ENCODE data around the gene SPARCL1.

The SPARCL1 gene

GRCh38 chr4:87510747-87511146 lies 18.4 kb downstream of the SPARCL1 start:
- TF ChIP-seq CTCF (IDR thresholded peaks at IDR 0.05; ENCODE audit: insufficient read depth, low read length, poor library complexity, severe bottlenecking), result no peak
- no peak for DNase-seq (ENCODE audit: extremely low read depth, insufficient read length)
- Histone ChIP-seq H3K36me3 (ENCODE audit: control insufficient read depth, insufficient read depth, low read length) (no peaks in the 10 kb centered on the region), H3K27me3 (replicated peaks; ENCODE audit: control insufficient read depth, insufficient read depth, low read length) (no peaks in the 10 kb centered on the region), H3K4me3 (replicated peaks; ENCODE audit: low read depth, low read length) (no peak overlapping the region)

- H3K27me3 ChIP-seq (replicated peaks; ENCODE audit: control insufficient read depth, insufficient read depth, low read length), result no peaks in the 10 kb centered on the region
These were observed 22.0 kb downstream of the SPARCL1 start for GRCh38 chr4:87506974-87507701.

GRCh38 chr4:87505862-87506261 lies 23.3 kb downstream of the SPARCL1 start:
- Histone ChIP-seq H3K36me3 (ENCODE audit: control insufficient read depth, insufficient read depth, low read length) (no peaks in the 10 kb centered on the region), H3K4me3 (replicated peaks; ENCODE audit: low read depth, low read length) (no peak overlapping the region), H3K27me3 (replicated peaks; ENCODE audit: control insufficient read depth, insufficient read depth, low read length) (no peaks in the 10 kb centered on the region)
- TF ChIP-seq CTCF (IDR thresholded peaks at IDR 0.05; ENCODE audit: insufficient read depth, low read length, poor library complexity, severe bottlenecking), result peak; percentile 35
- DNase-seq (ENCODE audit: extremely low read depth, insufficient read length), result no peak

More at GRCh38 chr4:87506974-87507701, 22.0 kb downstream of the SPARCL1 start:
- H3K4me3 ChIP-seq (replicated peaks; ENCODE audit: low read depth, low read length), result no peak overlapping the region
- TF ChIP-seq CTCF (IDR thresholded peaks at IDR 0.05; ENCODE audit: insufficient read depth, low read length, poor library complexity, severe bottlenecking), result no peak
- no peaks in the 10 kb centered on the region for H3K36me3 ChIP-seq (ENCODE audit: control insufficient read depth, insufficient read depth, low read length)
- DNase-seq (ENCODE audit: extremely low read depth, insufficient read length), result no peak

- no peak for TF ChIP-seq CTCF (IDR thresholded peaks at IDR 0.05; ENCODE audit: insufficient read depth, low read length, poor library complexity, severe bottlenecking)
- H3K27me3 ChIP-seq (replicated peaks; ENCODE audit: control insufficient read depth, insufficient read depth, low read length), result no peaks in the 10 kb centered on the region
- no peaks in the 10 kb centered on the region for H3K36me3 ChIP-seq (ENCODE audit: control insufficient read depth, insufficient read depth, low read length)
- DNase-seq (ENCODE audit: extremely low read depth, insufficient read length), result no peak
- no peak overlapping the region for H3K4me3 ChIP-seq (replicated peaks; ENCODE audit: low read depth, low read length)
These were observed 26.5 kb downstream of the SPARCL1 start for GRCh38 chr4:87502580-87503238.

- TF ChIP-seq CTCF (IDR thresholded peaks at IDR 0.05; ENCODE audit: insufficient read depth, low read length, poor library complexity, severe bottlenecking), result no peak
- DNase-seq (ENCODE audit: extremely low read depth, insufficient read length), result no peak
- Histone ChIP-seq H3K27me3 (replicated peaks; ENCODE audit: control insufficient read depth, insufficient read depth, low read length) (no peaks in the 10 kb centered on the region), H3K4me3 (replicated peaks; ENCODE audit: low read depth, low read length) (no peak overlapping the region), H3K36me3 (ENCODE audit: control insufficient read depth, insufficient read depth, low read length) (no peaks in the 10 kb centered on the region)
These were observed 29.1 kb downstream of the SPARCL1 start for GRCh38 chr4:87500092-87500462.

Measured in GM06990 (cell line).